ENCODE results near the gene MBIP.

MBIP gene

GRCh38 chr14:36306836-36307235, 13.6 kb downstream of the MBIP start:
- no peak for DNase-seq

- no peak for DNase-seq
These were observed 15.5 kb downstream of the MBIP start for GRCh38 chr14:36304895-36305294.

- no peak for DNase-seq
These were observed 16.5 kb downstream of the MBIP start for GRCh38 chr14:36303960-36304359.

GRCh38 chr14:36302823-36303222, 17.6 kb downstream of the MBIP start:
- no peak for DNase-seq

GRCh38 chr14:36301159-36301558, 19.3 kb downstream of the MBIP start:
- no peak for DNase-seq

GRCh38 chr14:36300337-36300736, 20.1 kb downstream of the MBIP start:
- DNase-seq, result no peak

GRCh38 chr14:36295642-36296627, 24.5 kb downstream of the MBIP start:
- no peak for DNase-seq

GRCh38 chr14:36294543-36294942, 25.9 kb downstream of the MBIP start:
- no peak for DNase-seq

- no peak for DNase-seq
These were observed 26.6 kb downstream of the MBIP start for GRCh38 chr14:36293824-36294223.

- DNase-seq, result no peak
These were observed 30.5 kb downstream of the MBIP start for GRCh38 chr14:36289954-36290353.

GRCh38 chr14:36288496-36288895, 31.9 kb downstream of the MBIP start:
- DNase-seq, result no peak

- DNase-seq, result no peak
These were observed 35.4 kb downstream of the MBIP start for GRCh38 chr14:36284971-36285595.

GRCh38 chr14:36281309-36281708, 39.1 kb downstream of the MBIP start:
- DNase-seq, result no peak

- no peak for DNase-seq
These were observed 40.9 kb downstream of the MBIP start for GRCh38 chr14:36279306-36280190.

- no peak for DNase-seq
These were observed 44.7 kb downstream of the MBIP start for GRCh38 chr14:36275741-36276140.

GRCh38 chr14:36271939-36272907, 48.2 kb downstream of the MBIP start:
- no peak for DNase-seq

GRCh38 chr14:36271222-36271621, 49.2 kb downstream of the MBIP start:
- no peak for DNase-seq

- DNase-seq, result no peak
These were observed 50.2 kb downstream of the MBIP start for GRCh38 chr14:36270191-36270590.

GRCh38 chr14:36268121-36268520, 52.3 kb downstream of the MBIP start:
- DNase-seq, result peak; percentile 100

GRCh38 chr14:36264595-36264994, 55.8 kb downstream of the MBIP start:
- DNase-seq, result no peak

- DNase-seq, result no peak
These were observed 56.3 kb downstream of the MBIP start for GRCh38 chr14:36264107-36264506.

Measured in NCI-H2029 treated with DMSO at 0.1 percent for 48 hours (cell line).